Measurements from ENCODE around the gene AQP9. TPM values are rescaled to one million over a fixed set of nuclear protein-coding genes. Genes with fewer than 3 reads are reported as not detected.
A peak's percentile ranks its signal among the peaks of the same experiment; 100 is the strongest.

Gene AQP9
- total and polyA plus RNA-seq, 8 donors, result 0.05 to 2.5 (median 0.29) TPM

- 42 to 44% methylated on average over 8 of the region's 8 CpGs for WGBS, 2 donors
- ATAC-seq, result peak; percentile 67 to 83 (median 81)
- FAIRE-seq, result peak; percentile 81
- Histone ChIP-seq H3K4me3 (no peak overlapping the region), H3K27me3 (no peaks in the 10 kb centered on the region), H3K27ac (peak overlapping the region in 1 of 4 donors; percentile 41), H3K36me3 (no peaks in the 10 kb centered on the region), H3K9me3 (no peaks in the 10 kb centered on the region), H3K4me1 (no peaks in the 10 kb centered on the region)
- DNase-seq, result peak in 5 of 6 donors; percentile 31 to 68 (median 45)
- TF ChIP-seq CTCF (IDR thresholded peaks at IDR 0.05), result peak in 3 of 4 donors; percentile 40 to 59 (median 49)
- intact Hi-C loops (cut with DNase I), result loop anchor here in 1 of 3 donors (5.0 kb wide), 1 partner anchor 529 kb away; no protein-coding TSS in a partner anchor
Measured at GRCh38 chr15:58227706-58228543, 89.7 kb downstream of the AQP9 start.

- no peak overlapping the region for H3K4me3 ChIP-seq
- intact Hi-C loops (cut with DNase I), result loop anchor here in 1 of 3 donors (5.0 kb wide), 1 partner anchor 529 kb away; no protein-coding TSS in a partner anchor
- H3K27ac ChIP-seq, result peak overlapping the region in 2 of 4 donors; percentile 41 to 44
- DNase-seq, result no peak
- WGBS, 2 donors, result 18 to 30% methylated on average over 1 of the region's 1 CpG
- no peaks in the 10 kb centered on the region for H3K36me3 ChIP-seq
- no peaks in the 10 kb centered on the region for H3K4me1 ChIP-seq
- H3K9me3 ChIP-seq, result no peaks in the 10 kb centered on the region
- no peaks in the 10 kb centered on the region for H3K27me3 ChIP-seq
- FAIRE-seq, result no peak
- TF ChIP-seq CTCF (IDR thresholded peaks at IDR 0.05), result no peak
- ATAC-seq, result peak in 3 of 4 donors; percentile 45 to 52 (median 47)
Measured at GRCh38 chr15:58228718-58229117, 90.5 kb downstream of the AQP9 start.

GRCh38 chr15:58229297-58229768, 91.2 kb downstream of the AQP9 start:
- H3K36me3 ChIP-seq, result no peaks in the 10 kb centered on the region
- H3K27me3 ChIP-seq, result no peaks in the 10 kb centered on the region
- peak overlapping the region in 2 of 4 donors; percentile 41 to 44 for H3K27ac ChIP-seq
- FAIRE-seq (no peak), DNase-seq (no peak), ATAC-seq (peak in 3 of 4 donors; percentile 50 to 66 (median 63))
- no peaks in the 10 kb centered on the region for H3K9me3 ChIP-seq
- H3K4me1 ChIP-seq, result no peaks in the 10 kb centered on the region
- TF ChIP-seq CTCF (IDR thresholded peaks at IDR 0.05), result no peak
- WGBS, 2 donors, result 6 to 15% methylated on average over 8 of the region's 8 CpGs
- no peak overlapping the region for H3K4me3 ChIP-seq
- intact Hi-C loops (cut with DNase I), result loop anchor here in 1 of 3 donors (5.0 kb wide), 1 partner anchor 528 kb away; no protein-coding TSS in a partner anchor

GRCh38 chr15:58232281-58233065, 94.3 kb downstream of the AQP9 start:
- Histone ChIP-seq H3K4me3 (no peak overlapping the region), H3K36me3 (no peaks in the 10 kb centered on the region), H3K4me1 (no peaks in the 10 kb centered on the region), H3K27ac (no peak overlapping the region), H3K27me3 (no peaks in the 10 kb centered on the region), H3K9me3 (no peaks in the 10 kb centered on the region)
- ATAC-seq (no peak), FAIRE-seq (no peak), DNase-seq (no peak)
- intact Hi-C loops (cut with DNase I), result no loop called here
- no peak for TF ChIP-seq CTCF (IDR thresholded peaks at IDR 0.05)
- WGBS, 2 donors, result 65 to 83% methylated on average over 3 of the region's 3 CpGs

Data from pancreas (tissue), 10 donors.